ENCODE data around the gene ITGB2. TPM values are rescaled to one million over a fixed set of nuclear protein-coding genes. Genes with fewer than 3 reads are reported as not detected.

The ITGB2 gene
- total RNA-seq (2014; rRNA removed; shearing (Covaris generic)): 38.8 and 42.4 TPM in 2 replicates

DNA sequence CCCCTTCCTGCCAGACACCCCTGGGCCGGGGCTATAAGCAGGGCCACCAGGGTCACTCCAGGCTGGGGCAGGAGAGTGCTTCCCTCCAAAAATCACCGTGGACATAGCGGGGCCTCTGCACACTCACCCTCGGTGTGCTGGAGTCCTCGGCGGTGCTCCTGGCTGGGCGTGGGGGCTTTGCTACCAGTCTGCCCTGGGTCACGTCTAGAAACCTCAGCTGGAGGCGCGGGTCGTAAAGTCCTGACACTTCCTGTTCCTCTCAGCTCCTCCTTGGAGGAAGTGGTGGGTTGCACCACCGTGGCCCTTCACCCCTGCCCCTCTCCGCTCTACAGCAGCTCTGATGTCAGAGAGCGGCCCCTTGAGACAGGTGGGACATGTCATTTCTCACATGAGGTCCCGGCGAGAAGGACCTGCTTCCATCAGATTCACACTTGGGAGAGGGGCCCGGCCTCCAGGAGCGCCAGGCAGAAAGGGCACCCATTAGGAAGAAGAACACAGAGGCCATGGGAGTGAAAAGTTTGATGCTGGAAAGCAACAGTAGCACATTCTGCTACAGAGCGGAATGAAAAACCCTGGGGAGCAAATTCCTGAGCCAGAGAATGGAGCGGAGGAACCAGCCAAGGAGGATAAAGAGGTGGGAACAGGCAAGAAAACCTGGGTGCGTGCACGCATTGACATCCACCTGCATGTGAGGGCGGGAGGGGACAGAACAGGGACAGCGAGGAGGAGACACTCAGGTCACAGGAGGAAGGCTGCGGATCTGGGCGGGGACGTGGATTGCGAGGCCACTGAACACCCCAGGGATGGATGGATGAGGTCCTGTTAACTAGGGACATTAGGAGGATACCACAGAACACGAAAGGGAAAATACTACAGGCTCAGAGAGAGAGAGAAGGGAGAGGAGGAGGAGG lies at the start of gene ITGB2:
Gene ITGB2, minus strand, starts transcription at position 206 of the 911 bp plus-strand sequence. CDS start 10,117 bp downstream, outside the sequence.
- H3K4me3 ChIP-seq: no peak within 1 kb of the TSS
- H3K9me3 ChIP-seq (replicated peaks): no peaks in the 10 kb centered on the region
- no peak within 1 kb of the TSS for H3K27ac ChIP-seq
- DNase-seq: no peak
- H3K4me1 ChIP-seq: peaks cover 46% of the 10 kb centered on the region
- H3K27me3 ChIP-seq: no peaks in the 10 kb centered on the region
- no peaks in the 10 kb centered on the region for H3K36me3 ChIP-seq

DNA sequence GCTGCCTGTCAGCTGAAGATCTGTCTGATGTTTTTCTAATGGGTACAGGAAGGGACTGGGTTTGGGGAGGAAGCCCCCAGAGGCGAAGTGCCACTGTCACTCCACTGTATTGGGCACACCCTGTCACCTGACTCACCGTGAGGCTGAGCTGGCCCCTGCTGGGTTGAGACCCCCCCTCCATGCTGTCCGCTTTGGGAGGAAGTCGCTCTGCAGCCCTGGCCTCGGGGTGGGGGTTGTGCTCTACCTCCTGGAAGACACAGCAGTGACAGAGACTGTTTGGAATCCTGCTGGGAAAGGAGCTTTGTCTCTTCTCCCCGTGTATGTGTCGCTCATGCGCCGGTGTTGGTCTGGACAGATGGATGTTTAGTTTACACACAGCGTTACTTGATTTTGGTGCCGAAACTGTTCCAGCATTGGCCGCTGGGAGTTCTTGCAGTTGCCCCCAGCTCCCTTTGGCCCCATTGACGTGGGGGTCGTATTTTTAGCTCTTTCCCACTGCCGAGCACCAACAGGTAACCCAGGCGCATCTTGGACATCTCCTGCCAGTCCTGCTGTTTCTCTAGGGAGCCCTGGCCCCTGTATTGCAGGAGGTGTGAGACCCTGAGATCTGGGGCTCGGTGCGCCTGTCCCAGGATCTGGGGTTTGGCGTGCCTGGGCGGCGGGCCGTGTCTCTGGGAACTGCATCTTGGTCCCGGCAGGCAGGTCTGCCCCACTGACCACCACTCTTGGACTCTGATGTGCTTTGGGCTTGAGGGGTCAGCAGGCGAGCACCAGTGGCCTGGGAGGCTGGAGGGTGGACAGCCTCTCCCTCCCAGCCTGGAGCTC lies 49.4 kb upstream of the ITGB2 start:
- no peak for DNase-seq
- Histone ChIP-seq H3K27ac (no peak overlapping the region), H3K4me1 (no peaks in the 10 kb centered on the region), H3K27me3 (no peaks in the 10 kb centered on the region), H3K9me3 (replicated peaks) (no peaks in the 10 kb centered on the region), H3K36me3 (peaks cover 47% of the 10 kb centered on the region), H3K4me3 (no peak overlapping the region)

DNA sequence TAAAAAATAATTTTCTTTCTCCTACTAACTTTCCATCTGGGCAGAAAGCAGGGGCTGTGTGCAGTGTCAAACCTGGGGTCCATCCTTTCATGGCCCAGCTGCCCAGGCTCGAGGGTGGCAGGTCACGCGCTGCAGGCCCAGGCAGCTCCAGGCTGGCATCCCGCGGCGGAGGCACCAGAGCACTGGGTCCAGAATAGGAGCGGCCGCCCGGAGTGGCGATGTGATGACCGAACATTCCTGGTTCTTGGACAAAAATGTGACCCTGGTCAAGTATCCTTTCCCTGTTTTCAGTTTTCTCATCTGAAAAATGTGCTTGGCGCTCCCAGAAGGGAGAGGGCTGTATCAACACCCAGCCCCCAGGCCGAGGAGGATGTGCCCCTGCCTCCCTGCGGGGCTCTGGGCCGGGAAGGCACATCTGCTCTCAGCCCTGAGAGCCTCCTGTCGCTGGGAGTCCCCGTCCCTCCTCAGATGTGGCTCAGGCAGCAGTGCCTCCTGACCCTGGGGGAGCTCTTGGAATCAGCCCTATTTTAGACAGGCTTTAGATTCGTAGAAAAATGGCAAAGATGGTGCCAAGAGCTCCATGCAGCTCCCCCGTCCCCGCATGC lies 48.5 kb upstream of the ITGB2 start:
- no peaks in the 10 kb centered on the region for H3K4me1 ChIP-seq
- H3K9me3 ChIP-seq (replicated peaks): no peaks in the 10 kb centered on the region
- no peak overlapping the region for H3K27ac ChIP-seq
- peaks cover 45% of the 10 kb centered on the region for H3K36me3 ChIP-seq
- no peak for DNase-seq
- no peak overlapping the region for H3K4me3 ChIP-seq
- H3K27me3 ChIP-seq: no peaks in the 10 kb centered on the region

DNA sequence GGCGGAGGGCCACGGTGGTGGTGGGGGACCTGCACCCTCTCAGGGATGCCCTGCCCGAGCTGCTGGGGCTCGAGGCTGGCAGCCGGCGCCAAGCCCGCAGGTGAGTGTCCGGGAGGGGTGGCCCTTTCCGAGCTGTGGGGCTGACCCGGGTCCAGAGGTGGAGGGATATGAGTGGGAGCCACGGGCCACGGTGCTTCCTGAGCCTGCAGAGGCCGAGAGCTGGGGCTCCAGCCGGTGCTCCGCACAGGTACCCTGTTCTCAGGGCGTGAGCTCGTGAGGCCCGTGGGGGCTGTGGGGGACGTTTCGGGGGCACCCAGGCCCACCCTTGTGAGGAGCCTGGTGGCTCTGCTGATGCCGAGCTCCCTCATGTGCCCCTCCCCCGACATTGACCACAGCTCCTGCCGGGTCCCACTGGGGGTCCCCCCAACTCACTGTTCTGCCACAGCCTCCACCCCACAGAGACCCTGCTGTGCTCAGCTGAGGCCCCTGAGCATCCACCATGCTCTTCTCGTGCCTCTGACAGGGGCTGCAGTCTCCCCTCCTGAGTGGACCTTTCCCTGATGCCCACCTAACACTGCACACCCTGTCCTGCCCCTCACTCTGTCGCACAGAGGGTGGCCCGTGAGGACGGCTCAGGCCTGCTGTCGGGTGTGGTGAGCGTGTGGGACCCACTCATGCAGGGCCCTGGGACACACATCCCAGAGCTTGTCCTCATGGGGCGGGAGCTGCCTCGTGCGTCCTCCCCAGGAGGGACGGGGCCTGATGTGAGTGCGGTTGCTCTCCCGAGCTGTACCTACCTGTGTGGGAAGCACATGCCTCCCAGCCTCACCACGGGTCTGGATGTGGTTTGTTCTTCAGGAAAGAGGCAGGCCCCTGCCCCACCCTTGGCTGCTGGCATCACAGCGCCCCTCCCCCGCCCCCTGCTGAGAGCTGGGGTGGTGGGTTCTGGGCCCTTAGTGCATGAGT lies 46.7 kb upstream of the ITGB2 start:
- Histone ChIP-seq H3K4me1 (no peaks in the 10 kb centered on the region), H3K9me3 (replicated peaks) (no peaks in the 10 kb centered on the region), H3K4me3 (no peak overlapping the region), H3K36me3 (peaks cover 54% of the 10 kb centered on the region), H3K27me3 (no peaks in the 10 kb centered on the region), H3K27ac (no peak overlapping the region)
- no peak for DNase-seq

DNA sequence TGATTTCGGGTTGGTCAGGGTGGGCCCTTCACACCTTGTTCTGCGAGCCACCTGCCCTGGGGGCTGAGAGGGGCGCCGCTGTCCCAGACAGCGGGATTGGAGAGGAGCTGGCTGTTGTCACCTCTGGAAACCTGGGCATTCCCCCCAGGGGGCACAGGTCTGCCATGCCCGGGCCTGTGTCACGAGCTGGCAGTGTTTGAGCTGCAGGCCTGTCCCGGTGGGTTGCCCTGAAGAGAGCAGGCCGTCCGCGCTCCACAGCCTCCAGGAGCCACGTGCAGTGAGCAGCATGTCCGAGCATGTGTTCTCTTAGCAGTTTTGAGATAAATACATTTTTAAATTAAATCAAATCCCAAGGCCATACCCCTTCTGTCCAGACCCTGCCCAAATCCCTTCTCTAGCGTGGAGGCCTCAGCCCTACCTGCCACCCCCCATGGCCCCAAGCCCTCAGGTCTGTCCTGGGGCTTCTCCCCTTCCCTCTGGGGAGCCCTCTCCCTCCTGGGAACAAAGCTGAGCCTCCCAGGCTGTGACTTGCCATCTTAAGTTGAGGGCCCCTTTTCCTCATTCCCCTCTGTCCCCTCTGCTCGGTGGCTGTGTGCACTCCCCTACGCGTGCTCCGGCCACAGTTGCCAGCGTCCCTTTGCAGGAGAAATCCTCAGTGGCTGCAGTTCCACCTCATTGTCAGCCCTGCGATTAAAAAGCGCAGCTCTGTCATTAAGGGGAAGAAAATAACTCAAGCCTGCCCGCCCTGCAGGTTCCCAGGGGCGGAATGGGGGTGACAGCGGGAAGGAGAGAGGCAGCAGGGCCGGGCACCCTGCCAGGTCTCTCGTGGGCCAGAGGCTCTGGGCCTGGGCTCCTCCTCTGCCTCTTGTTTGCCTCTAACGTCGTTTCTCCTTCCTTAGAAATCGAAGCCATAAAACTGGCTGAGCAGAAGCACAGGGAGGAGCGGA lies 45.7 kb upstream of the ITGB2 start:
- Histone ChIP-seq H3K9me3 (replicated peaks) (no peaks in the 10 kb centered on the region), H3K36me3 (peaks cover 59% of the 10 kb centered on the region), H3K4me1 (no peaks in the 10 kb centered on the region), H3K27ac (no peak overlapping the region), H3K4me3 (no peak overlapping the region), H3K27me3 (no peaks in the 10 kb centered on the region)
- DNase-seq: no peak

DNA sequence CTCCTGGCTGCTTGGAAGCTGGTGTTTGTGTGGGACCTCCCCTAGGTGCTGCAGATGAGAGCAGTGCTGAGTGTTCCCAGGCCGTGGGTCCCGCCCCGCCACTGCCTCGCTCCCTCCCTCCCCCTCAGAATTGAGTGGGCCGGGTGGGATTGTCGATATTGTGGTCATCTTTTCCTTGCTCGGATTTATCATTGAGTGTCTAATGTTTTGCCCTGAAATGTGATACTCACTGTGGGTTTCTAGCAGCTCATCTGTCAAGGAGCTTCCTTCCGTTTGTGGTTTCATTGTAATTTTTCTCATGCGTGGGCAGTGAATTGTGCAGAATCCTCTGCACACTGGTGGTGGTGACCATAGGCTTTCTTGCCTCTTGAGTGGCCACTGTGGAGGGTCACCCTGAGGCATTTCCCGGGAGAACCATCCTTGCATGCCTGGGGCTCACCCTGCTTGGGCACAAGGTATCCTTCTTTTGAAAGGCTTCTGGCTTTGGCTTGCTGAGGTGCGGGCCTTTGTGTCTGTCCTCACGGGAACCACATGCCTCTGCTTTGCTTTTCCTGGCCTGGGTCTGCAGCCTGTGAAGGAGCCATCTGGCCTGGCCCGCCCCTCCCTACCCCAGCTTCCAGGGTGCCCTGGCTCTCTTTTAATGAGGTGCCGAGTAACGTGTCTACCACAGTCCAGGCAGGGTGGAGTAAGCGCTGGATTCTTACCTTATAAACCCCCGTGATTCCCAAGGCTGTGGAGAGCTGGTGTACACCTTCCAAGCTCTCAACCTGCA lies 44.7 kb upstream of the ITGB2 start:
- H3K27me3 ChIP-seq: no peaks in the 10 kb centered on the region
- H3K27ac ChIP-seq: no peak overlapping the region
- H3K4me1 ChIP-seq: no peaks in the 10 kb centered on the region
- no peaks in the 10 kb centered on the region for H3K9me3 ChIP-seq (replicated peaks)
- no peak overlapping the region for H3K4me3 ChIP-seq
- H3K36me3 ChIP-seq: peaks cover 63% of the 10 kb centered on the region
- no peak for DNase-seq

DNA sequence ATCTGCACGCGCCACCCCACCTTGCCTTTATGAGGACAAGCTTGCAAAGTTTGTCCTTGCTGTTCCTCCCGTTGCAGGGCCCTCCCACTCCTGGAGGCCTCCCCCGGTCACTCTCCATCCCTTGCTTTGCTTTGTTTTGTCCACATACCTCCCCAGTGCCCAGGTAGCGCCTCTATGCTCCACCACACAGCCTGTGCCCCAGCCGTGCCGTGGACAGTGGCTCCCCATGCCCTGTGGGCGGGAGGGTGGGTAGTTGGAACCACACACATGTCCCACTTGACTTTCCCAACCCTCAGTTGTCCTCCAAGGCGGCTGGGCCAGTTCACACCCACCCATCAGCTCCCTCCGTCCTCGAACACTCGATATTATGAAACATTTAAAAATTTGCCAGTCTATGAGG lies 43.7 kb upstream of the ITGB2 start:
- Histone ChIP-seq H3K27ac (no peak overlapping the region), H3K27me3 (no peaks in the 10 kb centered on the region), H3K9me3 (replicated peaks) (no peaks in the 10 kb centered on the region), H3K36me3 (peaks cover 63% of the 10 kb centered on the region), H3K4me3 (no peak overlapping the region), H3K4me1 (no peaks in the 10 kb centered on the region; the same call in 1 of the 2 replicates)
- DNase-seq: no peak

DNA sequence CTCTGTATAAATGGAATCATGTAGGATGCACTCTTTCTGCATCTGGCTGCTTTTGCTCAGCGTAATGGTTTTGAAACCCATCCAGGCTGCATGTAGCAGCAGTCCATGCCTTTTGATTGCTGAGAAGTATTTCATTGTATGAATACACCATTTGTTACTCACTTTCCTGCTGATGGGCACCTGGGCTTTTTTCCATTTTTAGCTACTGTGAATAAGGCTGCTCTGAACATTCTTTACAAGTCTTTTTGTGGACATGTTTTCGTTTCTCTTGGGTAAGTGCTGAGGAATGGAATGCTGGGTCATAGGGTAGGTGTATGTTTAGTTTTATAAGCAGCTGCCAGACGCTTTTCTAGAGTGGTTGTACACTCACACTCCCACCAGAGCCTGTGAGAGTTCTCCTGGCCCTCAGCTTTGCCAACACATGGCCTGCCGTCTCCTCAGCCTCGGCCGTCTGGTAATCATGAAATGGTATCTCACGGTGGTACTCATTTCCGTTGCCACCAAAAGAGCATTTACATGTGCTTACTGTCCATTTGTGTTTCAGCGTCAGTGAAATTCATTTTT lies 41.8 kb upstream of the ITGB2 start:
- Histone ChIP-seq H3K27me3 (no peaks in the 10 kb centered on the region), H3K4me1 (peaks cover 10% of the 10 kb centered on the region), H3K36me3 (peaks cover 57% of the 10 kb centered on the region), H3K9me3 (replicated peaks) (no peaks in the 10 kb centered on the region), H3K4me3 (no peak overlapping the region), H3K27ac (no peak overlapping the region)
- DNase-seq: no peak

DNA sequence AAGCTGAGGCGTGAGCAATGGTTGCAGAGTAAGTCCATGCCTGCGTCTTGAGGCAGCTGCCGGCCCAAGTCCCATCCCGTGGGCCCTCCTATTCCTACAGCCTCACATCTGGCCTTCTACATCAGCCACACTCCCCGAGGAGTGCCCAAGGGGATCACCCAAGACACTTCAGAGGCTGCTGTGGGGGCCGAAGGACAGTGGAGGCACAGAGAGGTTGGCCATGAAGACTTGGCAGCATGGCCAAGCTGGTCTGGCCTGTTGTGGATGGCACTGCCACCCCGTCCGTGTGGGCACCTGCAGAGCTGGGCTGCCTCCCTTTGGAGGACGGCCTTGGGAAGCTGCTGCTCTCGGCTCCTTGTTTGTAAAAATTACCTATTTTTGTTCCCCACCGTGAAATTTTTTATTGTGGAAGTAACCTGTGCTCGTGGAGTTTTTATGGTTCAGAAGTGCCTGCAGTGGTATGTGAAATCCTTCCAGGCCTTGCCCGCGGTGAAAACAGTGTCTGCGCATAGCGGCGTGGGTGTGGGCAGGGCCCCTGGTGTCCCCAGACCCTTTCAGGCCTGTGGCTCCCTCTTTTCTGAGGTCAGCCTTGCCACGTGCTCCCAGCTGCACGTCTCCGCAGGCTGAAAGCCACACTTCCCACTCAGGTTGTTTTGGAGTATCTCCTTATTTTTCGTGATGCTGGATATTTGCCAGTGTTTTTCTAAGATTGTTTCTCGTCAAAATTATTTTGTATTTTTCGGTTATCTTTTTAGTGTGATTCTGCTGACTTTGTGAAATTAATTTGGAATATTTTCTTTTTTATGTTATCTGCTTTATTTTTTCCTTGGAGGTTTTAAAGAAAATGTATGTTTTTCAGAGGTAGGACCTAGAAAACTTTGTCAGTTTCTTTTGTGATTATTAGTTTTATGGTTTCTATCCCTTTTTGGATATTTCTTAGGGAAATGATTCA lies 39.7 kb upstream of the ITGB2 start:
- no peak for DNase-seq
- Histone ChIP-seq H3K27me3 (no peaks in the 10 kb centered on the region), H3K36me3 (peaks cover 59% of the 10 kb centered on the region), H3K4me1 (peaks cover 10% of the 10 kb centered on the region), H3K9me3 (replicated peaks) (no peaks in the 10 kb centered on the region), H3K4me3 (no peak overlapping the region), H3K27ac (no peak overlapping the region)

DNA sequence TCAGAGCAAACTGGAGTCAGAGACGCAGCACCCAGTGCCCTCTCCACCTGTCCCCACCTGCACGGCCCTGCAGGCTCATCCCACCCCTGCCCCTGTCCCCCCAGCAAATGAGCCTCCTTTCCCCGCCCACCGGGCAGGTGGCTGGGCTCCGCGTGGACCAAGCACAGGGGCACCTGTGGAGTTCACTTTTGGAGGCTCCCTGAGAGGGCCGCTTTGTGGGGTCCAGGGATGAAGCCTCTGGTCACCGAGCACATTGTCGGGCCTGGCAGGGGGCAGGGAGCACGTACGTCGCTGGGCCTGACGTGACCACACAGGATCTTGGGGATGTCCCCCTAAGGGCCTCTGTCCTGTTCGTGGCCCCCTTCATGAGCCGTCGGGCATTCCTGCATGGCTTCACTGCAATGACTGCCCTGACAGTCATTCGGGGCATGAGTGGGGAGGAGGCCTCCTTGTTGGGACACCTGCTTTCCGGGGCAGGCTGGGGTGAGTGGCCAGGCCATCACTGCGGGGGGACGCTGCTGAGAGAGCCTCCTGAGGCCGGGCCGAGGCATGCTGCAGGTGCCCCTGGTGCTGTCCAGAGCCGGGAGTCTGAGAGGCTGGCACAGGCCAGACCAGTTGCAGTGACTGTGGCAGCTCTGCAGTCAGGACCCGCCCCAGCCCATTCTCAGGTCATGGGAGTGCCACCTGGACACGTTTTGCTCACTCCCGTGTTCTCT lies 38.8 kb upstream of the ITGB2 start:
- peaks cover 10% of the 10 kb centered on the region for H3K4me1 ChIP-seq

More for the DNA sequence above, 38.8 kb upstream of the ITGB2 start:
- H3K36me3 ChIP-seq: peaks cover 50% of the 10 kb centered on the region
- H3K27me3 ChIP-seq: no peaks in the 10 kb centered on the region
- H3K9me3 ChIP-seq (replicated peaks): no peaks in the 10 kb centered on the region
- no peak overlapping the region; the same call in 1 of the 2 replicates for H3K27ac ChIP-seq
- DNase-seq: no peak
- no peak overlapping the region for H3K4me3 ChIP-seq

Data from SJCRH30 (cell line).